LNCAP (cell line): ENCODE measurements around the gene ZCCHC8.

Source experiments
- TF ChIP-seq, protein P1 (sequence below): fragments of 450-650 bp; IDR thresholded peaks from 2 replicates; pipeline ENCODE4 v1.5.1; 2017; ENCODE audit warnings: mild to moderate bottlenecking

Gene ZCCHC8

DNA sequence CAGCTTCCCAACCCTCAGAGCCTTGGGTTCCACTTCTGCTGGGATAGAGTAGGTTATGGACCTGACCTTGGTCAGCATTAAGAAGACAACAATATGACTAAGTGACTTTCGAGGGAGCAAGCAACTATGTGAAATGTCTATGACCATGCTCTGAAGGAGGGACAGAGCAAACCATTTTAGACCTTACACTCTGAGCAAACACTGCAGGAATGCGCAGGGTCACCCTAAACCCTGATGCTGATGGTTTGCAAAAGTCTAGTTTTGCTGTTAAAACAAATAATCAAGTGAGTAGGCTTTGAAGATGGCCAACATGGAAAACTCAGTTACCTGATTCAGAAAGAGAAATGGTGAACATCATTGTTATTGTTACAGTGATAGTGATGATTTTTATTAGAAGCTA lies 8.7 kb downstream of the ZCCHC8 start:
- TF ChIP-seq, protein P1, sequence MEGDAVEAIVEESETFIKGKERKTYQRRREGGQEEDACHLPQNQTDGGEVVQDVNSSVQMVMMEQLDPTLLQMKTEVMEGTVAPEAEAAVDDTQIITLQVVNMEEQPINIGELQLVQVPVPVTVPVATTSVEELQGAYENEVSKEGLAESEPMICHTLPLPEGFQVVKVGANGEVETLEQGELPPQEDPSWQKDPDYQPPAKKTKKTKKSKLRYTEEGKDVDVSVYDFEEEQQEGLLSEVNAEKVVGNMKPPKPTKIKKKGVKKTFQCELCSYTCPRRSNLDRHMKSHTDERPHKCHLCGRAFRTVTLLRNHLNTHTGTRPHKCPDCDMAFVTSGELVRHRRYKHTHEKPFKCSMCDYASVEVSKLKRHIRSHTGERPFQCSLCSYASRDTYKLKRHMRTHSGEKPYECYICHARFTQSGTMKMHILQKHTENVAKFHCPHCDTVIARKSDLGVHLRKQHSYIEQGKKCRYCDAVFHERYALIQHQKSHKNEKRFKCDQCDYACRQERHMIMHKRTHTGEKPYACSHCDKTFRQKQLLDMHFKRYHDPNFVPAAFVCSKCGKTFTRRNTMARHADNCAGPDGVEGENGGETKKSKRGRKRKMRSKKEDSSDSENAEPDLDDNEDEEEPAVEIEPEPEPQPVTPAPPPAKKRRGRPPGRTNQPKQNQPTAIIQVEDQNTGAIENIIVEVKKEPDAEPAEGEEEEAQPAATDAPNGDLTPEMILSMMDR = no peak

DNA sequence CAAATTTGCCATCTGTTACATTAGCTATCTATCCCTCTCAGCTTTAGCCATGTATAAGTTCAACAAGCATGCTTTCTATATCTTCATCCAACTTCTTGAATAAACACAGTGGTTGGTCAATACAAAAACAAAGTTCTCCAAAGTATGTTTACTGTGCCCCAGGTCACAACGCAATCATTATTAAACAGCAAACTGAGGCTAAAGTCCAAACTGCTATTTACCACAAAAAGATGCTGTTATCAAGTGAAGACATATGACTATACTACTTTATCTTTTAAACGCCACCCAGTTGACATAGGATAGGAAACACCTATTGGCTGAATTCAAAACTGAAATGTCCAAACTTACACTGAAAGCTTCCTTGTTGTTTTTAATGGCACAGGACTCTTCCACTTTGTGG lies 11.7 kb downstream of the ZCCHC8 start:
- TF ChIP-seq, protein P1 = no peak

DNA sequence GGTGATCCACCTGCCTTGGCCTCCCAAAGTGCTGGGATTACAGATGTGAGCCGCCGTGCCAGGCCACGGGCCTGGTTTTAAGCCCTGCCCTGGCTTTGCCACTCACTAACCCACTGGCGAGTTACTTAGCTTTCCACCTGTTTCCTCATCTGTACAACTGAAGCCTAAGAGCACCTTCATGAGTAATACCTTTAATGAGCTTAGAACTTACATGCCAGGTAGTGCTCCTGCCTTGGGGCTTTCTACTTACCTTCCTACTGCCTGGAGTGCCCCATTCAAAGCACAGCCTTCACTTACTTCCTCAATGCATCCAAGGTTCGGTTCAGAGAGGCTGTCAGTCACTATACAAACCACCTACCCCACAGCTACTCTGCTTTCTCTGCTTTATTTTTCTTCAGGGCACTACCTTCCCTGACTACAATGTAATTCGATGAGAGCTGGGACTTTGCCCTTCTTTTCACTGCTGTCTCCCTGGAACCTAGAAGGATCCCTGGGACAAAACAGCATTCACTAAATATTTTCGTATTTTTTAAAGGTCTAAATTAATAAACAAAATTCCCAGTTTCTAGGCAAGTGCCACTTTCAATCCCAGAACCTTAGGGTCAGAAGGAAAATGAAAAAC lies 13.8 kb downstream of the ZCCHC8 start:
- TF ChIP-seq, protein P1 = no peak

DNA sequence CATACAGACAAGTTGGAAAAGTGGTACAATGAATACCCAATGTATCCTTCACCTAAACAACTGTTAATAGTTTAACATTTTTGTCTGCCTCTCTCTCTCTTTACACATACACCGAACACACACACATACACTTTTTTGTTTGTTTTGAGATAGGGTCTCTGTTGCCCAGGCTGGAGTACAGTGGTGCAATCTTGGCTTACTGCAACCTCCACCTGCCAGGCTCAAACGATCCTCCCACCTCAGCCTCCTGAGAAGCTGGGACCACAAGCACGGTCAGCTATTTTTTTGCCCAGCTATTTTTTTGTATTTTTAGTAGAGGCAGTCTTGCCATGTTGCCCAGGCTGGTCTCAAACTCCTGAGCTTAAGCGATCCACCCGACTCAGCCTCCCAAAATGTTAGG lies 16.8 kb downstream of the ZCCHC8 start:
- TF ChIP-seq, protein P1 = no peak

DNA sequence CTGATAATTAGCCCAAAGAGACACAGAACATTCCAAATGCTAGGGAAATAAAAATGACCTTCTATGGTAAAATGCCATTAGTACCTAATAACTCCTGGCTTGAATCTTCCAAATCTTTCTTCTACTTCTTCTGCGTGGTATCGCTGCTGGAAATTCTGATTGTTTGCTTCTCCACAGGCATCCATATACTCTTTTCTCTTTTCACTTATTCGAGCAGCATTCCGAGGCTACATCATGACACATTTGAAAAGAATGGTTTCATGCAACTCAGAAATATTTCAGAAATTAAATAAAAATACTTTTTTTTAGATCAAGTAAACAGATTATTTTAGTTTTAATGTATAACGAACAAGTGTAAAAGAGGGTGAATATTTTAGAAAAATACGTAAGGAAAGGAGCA lies 18.9 kb downstream of the ZCCHC8 start:
- TF ChIP-seq, protein P1 = no peak

DNA sequence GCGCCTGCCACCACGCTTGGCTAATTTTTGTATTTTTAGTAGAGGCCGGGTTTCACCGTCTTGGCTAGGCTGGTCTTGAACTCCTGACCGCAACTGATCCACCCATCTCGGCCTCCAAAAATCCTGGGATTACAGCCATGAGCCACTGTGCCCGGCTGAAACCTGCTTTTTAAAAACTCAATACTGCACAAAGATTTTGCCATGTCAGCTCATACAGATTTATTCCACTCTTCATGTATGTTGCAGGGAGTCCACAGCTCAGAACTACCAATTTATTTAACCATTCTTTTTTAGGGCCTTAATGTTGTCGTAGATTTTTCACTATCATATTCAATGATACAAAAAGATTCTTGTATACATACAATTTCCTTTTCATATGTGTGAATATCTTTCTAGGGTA lies 20.0 kb downstream of the ZCCHC8 start:
- TF ChIP-seq, protein P1 = no peak

DNA sequence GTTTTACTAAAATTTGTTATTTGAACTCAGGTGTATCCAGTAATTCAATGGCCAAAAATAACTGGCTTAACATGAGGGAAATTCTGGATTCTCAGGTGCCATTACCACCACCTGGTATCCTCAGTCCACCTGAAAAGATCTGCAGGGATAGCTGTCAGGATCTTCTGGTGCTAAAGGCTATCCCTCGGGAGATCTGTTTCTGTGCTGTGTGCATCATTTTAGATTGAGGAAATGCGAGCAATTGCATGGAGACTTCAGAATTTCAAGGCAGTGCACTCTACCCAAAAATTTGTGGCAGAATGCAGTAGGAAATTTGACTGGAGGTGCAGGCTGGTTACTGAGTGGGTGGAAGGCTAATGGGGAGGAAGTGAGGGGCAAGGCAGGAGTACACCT lies 26.4 kb downstream of the ZCCHC8 start:
- TF ChIP-seq, protein P1 = no peak
